ENCODE data around the gene POT1.

The POT1 gene

GRCh38 chr7:124896001-124896400 is 33.6 kb downstream of the POT1 start:
- no peak for DNase-seq (ENCODE audit: low read depth)
- H3K4me3 ChIP-seq (ENCODE audit: low read depth, low read length) = no peak overlapping the region
- no peak for TF ChIP-seq CTCF (IDR thresholded peaks at IDR 0.05; ENCODE audit: insufficient read depth, low read depth, low read length, missing control alignments)

- no peak for TF ChIP-seq CTCF (IDR thresholded peaks at IDR 0.05; ENCODE audit: insufficient read depth, low read depth, low read length, missing control alignments)
- DNase-seq (ENCODE audit: low read depth) = no peak
- no peak overlapping the region for H3K4me3 ChIP-seq (ENCODE audit: low read depth, low read length)
These were observed 36.3 kb downstream of the POT1 start for GRCh38 chr7:124893140-124893827.

- no peak overlapping the region for H3K4me3 ChIP-seq (ENCODE audit: low read depth, low read length)
- TF ChIP-seq CTCF (IDR thresholded peaks at IDR 0.05; ENCODE audit: insufficient read depth, low read depth, low read length, missing control alignments) = no peak
- no peak for DNase-seq (ENCODE audit: low read depth)
These were observed 42.4 kb downstream of the POT1 start for GRCh38 chr7:124887247-124887646.

GRCh38 chr7:124881981-124882380 is 47.6 kb downstream of the POT1 start:
- no peak overlapping the region for H3K4me3 ChIP-seq (ENCODE audit: low read depth, low read length)
- TF ChIP-seq CTCF (IDR thresholded peaks at IDR 0.05; ENCODE audit: insufficient read depth, low read depth, low read length, missing control alignments) = no peak
- DNase-seq (ENCODE audit: low read depth) = no peak

GRCh38 chr7:124879771-124880170 is 49.9 kb downstream of the POT1 start:
- no peak for TF ChIP-seq CTCF (IDR thresholded peaks at IDR 0.05; ENCODE audit: insufficient read depth, low read depth, low read length, missing control alignments)

GRCh38 chr7:124879103-124879502 is 50.5 kb downstream of the POT1 start:
- DNase-seq (ENCODE audit: low read depth) = no peak
- no peak overlapping the region for H3K4me3 ChIP-seq (ENCODE audit: low read depth, low read length)
- no peak for TF ChIP-seq CTCF (IDR thresholded peaks at IDR 0.05; ENCODE audit: insufficient read depth, low read depth, low read length, missing control alignments)

More at GRCh38 chr7:124879771-124880170, 49.9 kb downstream of the POT1 start:
- H3K4me3 ChIP-seq (ENCODE audit: low read depth, low read length) = no peak overlapping the region
- DNase-seq (ENCODE audit: low read depth) = no peak

- no peak for DNase-seq (ENCODE audit: low read depth)
- H3K4me3 ChIP-seq (ENCODE audit: low read depth, low read length) = no peak overlapping the region
- TF ChIP-seq CTCF (IDR thresholded peaks at IDR 0.05; ENCODE audit: insufficient read depth, low read depth, low read length, missing control alignments) = no peak
These were observed 54.9 kb downstream of the POT1 start for GRCh38 chr7:124874644-124875163.
